GM21825 (cell line): ENCODE data around the gene LRRC4C.

Source experiments
- ATAC-seq: cut with Tn5 transposase; IDR thresholded peaks from one replicate; pipeline ENCODE4 v1.9.1; 2021; ENCODE audit warnings: mild to moderate bottlenecking, moderate library complexity; ENCODE audit not compliant: unreplicated experiment

LRRC4C gene

DNA sequence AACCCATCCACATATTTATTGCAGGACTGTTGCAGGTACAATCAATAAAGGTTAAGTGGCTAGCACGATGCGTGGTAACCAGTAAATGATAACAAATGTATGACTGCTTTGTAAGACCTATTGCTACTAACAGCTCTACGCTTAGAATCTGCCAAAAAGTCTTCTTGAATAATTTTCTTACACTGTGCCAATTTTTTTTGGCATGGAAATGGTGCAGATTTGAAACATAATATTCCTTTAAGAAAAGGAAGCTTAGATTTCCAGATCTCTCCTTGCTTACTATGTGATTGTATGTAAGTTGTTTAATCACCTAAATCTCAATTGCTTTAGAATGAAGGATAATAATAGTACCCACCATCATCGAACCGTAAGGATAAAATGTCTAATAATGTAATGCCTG lies 192.0 kb downstream of the LRRC4C start:
- ATAC-seq: no peak

DNA sequence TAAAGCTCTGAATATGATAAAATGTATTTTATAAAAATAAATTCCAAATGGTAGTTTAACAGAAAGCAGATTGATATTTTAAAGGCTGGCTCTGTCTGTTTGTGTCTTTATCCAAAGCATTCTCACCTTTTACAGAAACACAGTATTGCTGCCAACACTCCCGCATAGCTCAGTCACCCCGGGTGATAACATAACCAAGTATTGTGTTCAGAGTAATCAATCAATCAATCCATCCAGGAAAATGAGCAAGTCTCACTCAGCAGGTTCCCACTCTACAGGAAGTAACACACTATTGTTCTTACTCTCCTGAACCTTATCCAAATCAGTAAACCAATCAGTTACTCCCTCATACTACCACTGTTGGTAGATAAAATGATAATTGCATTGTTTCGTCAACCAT lies 203.4 kb downstream of the LRRC4C start:
- ATAC-seq: no peak

GRCh38 chr11:41254966-41255365 lies 204.5 kb downstream of the LRRC4C start:
- no peak for ATAC-seq

- ATAC-seq: no peak
These were observed 209.0 kb downstream of the LRRC4C start for GRCh38 chr11:41250408-41250935.

- no peak for ATAC-seq
These were observed 211.8 kb downstream of the LRRC4C start for GRCh38 chr11:41247621-41248020.

- ATAC-seq: no peak
These were observed 213.1 kb downstream of the LRRC4C start for GRCh38 chr11:41246399-41246745.

- no peak for ATAC-seq
These were observed 213.6 kb downstream of the LRRC4C start for GRCh38 chr11:41245704-41246398.

DNA sequence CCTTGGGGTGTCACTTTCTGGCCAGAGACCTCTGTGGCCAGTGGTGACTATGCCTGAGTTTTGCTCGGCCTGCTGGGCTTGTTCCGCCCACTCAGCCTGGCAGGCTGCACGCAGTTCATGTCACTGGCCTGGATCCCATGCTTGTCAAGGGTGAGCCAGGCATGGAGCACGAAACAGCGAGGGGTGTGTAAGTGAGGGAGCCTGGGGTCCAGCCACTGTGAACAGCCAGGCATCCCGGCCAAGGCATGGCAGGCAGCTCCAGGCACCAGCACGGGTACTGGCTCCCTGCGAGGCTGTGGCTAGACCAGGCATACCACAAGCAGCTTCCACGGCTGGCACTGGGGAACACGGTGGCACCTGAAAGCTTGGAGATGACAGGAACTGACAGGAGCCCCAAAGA lies 214.3 kb downstream of the LRRC4C start:
- ATAC-seq: no peak

DNA sequence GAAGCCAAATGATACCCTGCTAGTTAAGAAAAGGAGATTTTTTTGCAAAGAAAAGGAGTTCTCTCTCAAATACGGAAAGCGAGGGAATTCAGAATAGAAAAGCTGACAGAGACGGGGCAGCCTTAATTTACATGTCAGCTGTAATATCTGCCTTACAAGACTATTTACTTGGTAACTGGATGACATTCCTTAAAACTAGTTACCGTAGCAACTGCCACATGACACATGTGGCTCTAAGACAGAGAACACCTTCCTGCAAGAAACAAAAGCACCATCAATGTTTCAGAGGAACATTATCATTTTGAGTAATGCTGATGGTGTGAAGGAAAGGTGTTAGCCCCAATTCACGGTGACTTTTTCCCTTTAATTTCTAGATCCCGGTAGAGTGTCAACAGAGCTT lies 222.1 kb downstream of the LRRC4C start:
- ATAC-seq: no peak

DNA sequence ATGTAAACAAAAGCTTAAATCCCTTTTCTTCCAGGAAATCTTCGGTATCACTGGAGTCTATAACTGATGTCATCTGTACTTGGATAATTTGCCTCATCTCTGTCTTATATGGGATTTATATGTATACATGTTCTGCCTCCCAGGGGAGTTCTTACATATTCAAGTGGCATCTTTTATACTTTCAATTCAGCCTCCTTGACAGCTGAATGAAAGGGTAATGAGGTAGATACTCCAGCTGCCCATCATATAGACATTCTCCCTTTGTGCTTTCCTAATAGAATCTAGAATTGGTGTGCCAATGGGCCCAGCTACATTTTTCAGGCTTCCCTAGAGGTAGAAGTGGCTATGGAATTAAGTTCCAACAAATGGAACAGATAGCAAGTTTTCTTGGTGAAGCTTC lies 223.8 kb downstream of the LRRC4C start:
- no peak for ATAC-seq

DNA sequence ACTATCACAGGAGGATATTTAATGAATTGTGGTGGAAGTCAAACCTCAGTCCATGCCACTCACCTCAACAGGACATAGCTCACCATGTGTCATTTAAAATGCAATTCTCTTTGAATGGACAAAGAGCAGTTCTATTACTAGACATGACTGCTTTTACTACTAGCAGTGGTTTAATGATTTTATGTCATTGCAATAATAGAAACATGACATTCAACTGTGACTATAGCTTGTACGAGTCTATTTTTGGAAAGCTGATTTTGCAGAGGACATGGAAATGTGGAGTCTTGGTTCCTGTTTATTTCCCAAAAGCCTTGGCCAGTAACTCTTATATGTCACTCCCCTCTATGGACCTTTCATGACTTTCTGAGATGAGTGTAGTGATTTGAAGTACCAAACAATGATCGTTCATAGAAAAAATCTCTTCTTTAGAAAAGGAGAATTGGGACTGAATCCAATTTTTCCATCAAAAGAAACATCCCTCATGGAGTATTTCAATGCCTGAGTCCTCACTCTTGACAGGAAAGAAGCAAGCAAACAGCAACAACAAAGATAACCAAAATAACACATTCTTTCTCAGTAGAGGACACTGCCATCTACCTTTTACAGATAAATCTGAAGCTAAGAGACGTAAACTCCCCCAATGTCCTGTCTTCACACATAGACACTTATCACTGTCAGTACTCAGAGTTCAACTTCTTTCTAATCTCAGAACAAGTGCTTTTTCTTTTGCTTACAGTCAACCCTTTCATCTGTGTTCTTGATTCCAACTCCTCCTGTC lies 233.4 kb downstream of the LRRC4C start:
- no peak for ATAC-seq

- ATAC-seq: no peak
These were observed 237.2 kb downstream of the LRRC4C start for GRCh38 chr11:41222236-41222635.

- ATAC-seq: no peak
These were observed 253.1 kb downstream of the LRRC4C start for GRCh38 chr11:41206388-41206787.

- no peak for ATAC-seq
These were observed 258.3 kb downstream of the LRRC4C start for GRCh38 chr11:41201156-41201555.

DNA sequence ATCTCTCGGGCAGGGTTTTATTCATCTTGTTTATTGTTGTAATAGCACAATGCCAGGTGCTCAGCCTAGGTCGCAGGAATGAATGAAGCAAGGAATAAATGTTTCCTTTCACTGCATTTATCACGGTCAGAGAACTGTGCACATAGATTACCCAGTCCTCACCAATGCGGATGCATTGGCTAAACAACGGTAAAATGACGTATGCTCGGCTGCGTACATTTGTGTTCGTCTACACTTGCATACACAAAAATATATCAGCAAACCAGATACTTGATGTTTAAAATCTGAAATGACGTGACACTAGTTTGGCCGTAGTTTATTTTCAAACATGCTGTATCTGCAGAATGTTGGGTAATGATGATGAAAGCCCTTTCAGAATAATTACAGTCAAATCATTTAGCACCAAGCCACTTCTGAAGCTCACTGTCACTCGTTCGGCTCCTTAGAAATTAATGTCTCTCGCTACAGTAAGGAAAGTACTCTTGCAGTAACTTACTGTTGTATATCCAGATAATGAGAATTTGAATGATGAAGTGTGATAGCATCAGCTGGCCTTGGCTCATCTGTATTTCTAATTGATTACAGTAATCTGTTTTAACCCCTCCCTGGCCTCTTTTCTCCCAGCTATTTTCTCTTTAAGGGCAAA lies 268.9 kb downstream of the LRRC4C start:
- ATAC-seq: no peak

GRCh38 chr11:41189701-41190436 lies 269.6 kb downstream of the LRRC4C start:
- ATAC-seq: no peak

DNA sequence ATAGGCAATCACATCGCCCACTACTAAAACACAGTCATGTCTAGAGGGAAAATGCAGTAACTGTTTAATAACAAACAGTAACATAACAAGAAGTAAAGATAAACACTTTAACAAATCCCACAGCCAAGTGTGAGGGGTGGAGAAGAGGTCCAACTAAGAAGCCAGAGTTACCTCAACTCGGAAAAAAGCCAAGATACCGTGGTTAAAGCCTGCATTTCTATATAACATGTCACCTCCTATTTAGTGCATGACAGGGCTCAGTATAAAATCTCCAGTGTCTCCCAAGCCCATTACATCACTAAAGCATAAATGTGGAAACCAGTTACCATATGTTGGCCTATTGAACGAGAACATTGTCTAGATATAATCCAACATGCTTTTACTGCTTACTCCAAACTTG lies 281.7 kb downstream of the LRRC4C start:
- no peak for ATAC-seq

- no peak for ATAC-seq
These were observed 284.0 kb downstream of the LRRC4C start for GRCh38 chr11:41175304-41175972.

DNA sequence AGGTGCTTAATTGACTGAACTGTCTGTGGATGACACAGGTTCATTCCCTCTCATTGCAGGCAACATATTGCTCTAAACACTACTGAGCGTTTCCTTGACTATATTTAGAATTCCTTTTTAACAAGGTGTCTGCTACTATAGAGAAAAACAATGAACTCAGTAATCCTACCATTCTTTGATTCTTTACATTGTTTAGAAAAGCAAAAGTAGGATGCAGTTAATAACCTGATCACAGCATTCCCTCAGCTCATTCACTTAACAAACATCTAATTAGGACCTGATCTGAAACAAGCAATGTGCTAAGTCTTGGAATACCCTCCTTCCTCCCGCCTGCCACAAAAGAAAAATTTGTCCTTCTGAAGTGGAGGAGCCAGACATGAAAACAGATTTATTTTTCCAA lies 313.1 kb downstream of the LRRC4C start:
- no peak for ATAC-seq

DNA sequence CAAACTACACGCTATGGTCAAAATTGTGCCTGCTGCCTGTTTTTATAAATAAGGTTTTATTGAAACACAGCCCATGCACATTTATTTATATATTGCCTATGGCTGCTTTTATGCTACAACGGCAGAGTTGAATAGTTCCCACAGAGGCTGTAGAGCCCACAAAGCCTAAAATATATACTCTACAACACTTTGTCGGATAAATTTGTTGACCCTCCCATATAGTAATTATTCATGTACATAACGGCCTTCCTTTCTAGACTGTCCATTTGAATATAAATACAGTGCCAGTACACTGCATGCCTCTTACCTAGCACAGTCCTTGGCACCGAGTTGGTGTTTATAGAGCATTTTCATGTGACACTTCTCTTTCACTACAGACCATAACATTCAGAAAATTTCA lies 314.0 kb downstream of the LRRC4C start:
- no peak for ATAC-seq

DNA sequence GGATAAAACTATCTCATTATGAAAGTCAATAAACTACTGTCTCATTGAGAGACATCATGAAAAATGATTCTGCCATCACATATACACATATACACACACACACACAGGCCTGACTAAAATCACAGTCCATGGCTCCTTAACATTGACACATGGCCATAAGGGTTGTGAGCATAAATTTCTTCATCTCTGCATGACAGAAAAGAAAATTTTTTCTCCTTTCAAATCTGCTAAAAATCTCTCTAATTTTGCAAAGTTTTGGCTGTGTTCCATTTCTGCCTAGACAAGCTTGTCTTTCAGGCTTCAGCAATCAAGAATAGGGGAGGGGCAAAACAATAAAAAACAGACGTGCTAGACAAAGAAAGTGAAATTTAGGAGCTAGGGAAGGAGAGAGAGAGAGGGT lies 324.5 kb downstream of the LRRC4C start:
- no peak for ATAC-seq
